A549 (cell line): ENCODE results near the gene CMPK1.

ENCODE experiments used
- CTCF ChIP-seq: fragments of >200 bp; sonication (Bioruptor Twin); formaldehyde crosslinking; IDR thresholded peaks from 3 replicates; pipeline ENCODE4 v1.5.1; 2016
- ESRRA ChIP-seq: fragments of 150-350 bp; IDR thresholded peaks from 2 replicates; pipeline ENCODE4 v1.6.1; 2014; ENCODE audit warnings: mild to moderate bottlenecking, low read length, borderline replicate concordance
- RAD21 ChIP-seq, 2 experiments: fragments of >200 bp in 1 of 2; sonication (Bioruptor Twin) in 1 of 2; formaldehyde crosslinking in 1 of 2; IDR thresholded peaks in 1 of 2; conservative IDR thresholded peaks in 1 of 2; 2 replicates in 1 of 2; 3 replicates in 1 of 2; pipeline ENCODE4 v1.6.1; 2012 to 2018; ENCODE audit warnings: inconsistent platforms in 1 of 2

- TF ChIP-seq ESRRA, result no peak
- TF ChIP-seq CTCF, result no peak
- TF ChIP-seq RAD21 (conservative IDR thresholded peaks at IDR 0.05 in 1 of 2, IDR thresholded peaks at IDR 0.05 in 1 of 2), result no peak
Observed at GRCh38 chr1:47418122-47418521, 84.5 kb downstream of the CMPK1 start.
